GM04504 (cell line): ENCODE data around the gene SLC9A5.

Experiments used
- DNase-seq: peaks from one replicate; pipeline ENCODE4 v3.0.0-alpha.2; 2012; ENCODE audit warnings: low read depth

SLC9A5 gene

GRCh38 chr16:67317853-67318252 lies 69.1 kb downstream of the SLC9A5 start:
- no peak for DNase-seq
